Panc1 (cell line): Measurements from ENCODE around the gene CYGB.

Experiments
- CTCF ChIP-seq: fragments of 450-650 bp; IDR thresholded peaks from 2 replicates; pipeline ENCODE4 v1.5.1; 2017; ENCODE audit warnings: mild to moderate bottlenecking
- SIN3A ChIP-seq: IDR thresholded peaks from 2 replicates; pipeline ENCODE4 v1.6.1; 2012; ENCODE audit warnings: low read depth, mild to moderate bottlenecking, low read length, moderate library complexity, borderline replicate concordance; ENCODE audit not compliant: insufficient read depth

DNA sequence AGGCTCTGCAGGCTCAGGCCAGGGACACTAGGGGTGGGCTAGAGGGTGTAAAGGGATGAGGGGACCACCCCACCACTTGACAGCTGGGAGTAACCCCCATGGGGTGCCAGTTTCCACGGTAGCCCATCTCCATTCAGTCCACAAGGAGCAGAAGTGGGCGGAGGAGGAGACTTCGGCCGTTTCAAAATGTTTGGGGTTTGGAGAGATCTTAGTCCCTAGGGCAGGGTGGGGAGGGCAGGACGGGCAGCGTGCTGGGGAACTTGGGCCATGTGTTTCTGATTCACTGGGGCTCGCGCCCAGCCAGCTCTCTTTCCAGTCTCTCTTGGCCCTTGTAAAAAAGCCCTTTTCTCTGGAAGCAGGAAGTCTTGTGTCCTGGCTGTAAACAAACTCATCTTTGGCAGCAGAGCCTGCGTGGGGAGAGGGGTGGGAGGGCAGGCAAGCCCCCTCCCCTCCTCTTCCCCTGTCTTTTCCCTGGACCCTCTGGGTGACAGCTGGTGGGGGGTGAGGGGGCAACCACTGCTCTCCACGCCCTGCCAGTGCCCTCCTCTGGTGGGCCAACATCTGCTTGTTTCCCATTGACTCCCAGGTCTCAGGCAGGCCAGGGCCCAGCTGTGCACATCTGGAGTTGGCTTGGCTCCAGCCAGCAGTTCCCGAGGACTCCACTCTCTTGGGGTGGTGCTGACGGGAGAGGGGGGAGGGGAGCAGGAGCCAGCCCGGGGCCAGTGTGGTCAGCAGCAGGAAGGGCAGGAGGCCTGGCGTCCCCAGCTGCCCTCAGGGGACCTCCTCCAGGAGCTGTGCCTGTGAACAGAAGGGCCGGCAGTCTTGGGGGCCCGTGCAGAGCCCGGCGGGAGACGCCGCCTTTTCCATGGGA lies 8.1 kb downstream of the CYGB start:
- TF ChIP-seq CTCF (no peak), SIN3A (no peak)
